ENCODE data around the gene CNN1. TPM values are rescaled to one million over a fixed set of nuclear protein-coding genes. Genes with fewer than 3 reads are reported as not detected.
A peak's percentile ranks its signal among the peaks of the same experiment; 100 is the strongest.

Gene CNN1
- total and polyA plus RNA-seq, 4 experiments from 2014 or later: not detected

DNA sequence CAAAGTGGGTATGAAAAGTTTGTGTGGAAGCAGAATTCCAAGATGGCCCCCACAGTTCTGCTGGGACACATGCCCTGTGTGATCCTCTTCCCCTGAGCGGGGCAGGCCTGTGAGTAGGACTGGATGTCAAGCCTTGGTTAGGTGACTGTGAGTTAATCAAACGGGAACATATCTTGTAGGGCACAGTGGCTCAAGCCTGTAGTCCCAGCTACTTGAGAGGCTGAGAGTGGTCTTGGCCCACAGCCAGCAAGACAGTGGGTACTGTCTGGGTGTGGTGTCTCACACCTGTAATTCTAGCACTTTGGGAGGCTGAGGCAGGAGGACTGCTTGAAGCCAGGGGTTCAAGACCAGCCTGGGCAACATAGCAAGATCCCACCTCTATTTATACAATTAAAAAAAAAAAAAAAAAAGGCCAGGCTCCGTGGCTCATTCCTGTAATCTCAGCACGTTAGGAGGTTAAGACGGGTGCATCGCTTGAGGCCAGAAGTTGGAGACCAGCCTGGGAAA is 39.4 kb upstream of the CNN1 start:
- H3K9me3 Mint-ChIP-seq: no peaks in the 10 kb centered on the region
- H3K36me3 Mint-ChIP-seq: peaks cover 10 to 28% of the 10 kb centered on the region in 2 donors
- ChIA-PET CTCF (ENCODE audit: partially characterized antibody) (interaction anchor here (0.7 kb wide), 1 partner anchor 43 kb away, joined by 3 read pairs; no protein-coding TSS in a partner anchor), POLR2A (ENCODE audit: partially characterized antibody) (no interaction called here)
- H3K4me3 Mint-ChIP-seq: no peak overlapping the region
- no peak overlapping the region for H3K27ac ChIP-seq (ENCODE audit: low read depth, low read length)
- intact Hi-C loops (cut with micrococcal nuclease): no loop called here
- peaks cover 9 to 11% (median 9%) of the 10 kb centered on the region in 4 donors for H3K4me1 Mint-ChIP-seq
- no peak overlapping the region for H3K27ac Mint-ChIP-seq
- H3K27me3 ChIP-seq (ENCODE audit: insufficient read depth, low read length): no peaks in the 10 kb centered on the region
- no peaks in the 10 kb centered on the region for H3K9me3 ChIP-seq (ENCODE audit: control insufficient read depth in 1 of 2, low read length in 2 of 2)
- H3K36me3 ChIP-seq (ENCODE audit: insufficient read depth, low read length): peaks cover 3% of the 10 kb centered on the region
- DNase-seq: no peak
- no peak overlapping the region for H3K4me3 ChIP-seq (ENCODE audit: low read length in 2 of 2)
- no peaks in the 10 kb centered on the region for H3K27me3 Mint-ChIP-seq
- H3K4me1 ChIP-seq (ENCODE audit: insufficient read depth, low read length): peaks cover under 1% of the 10 kb centered on the region

- CTCF ChIA-PET (ENCODE audit: partially characterized antibody): interaction anchor here (0.7 kb wide), 1 partner anchor 43 kb away, joined by 3 read pairs; no protein-coding TSS in a partner anchor
Observed at GRCh38 chr19:11499890-11500420, 38.7 kb upstream of the CNN1 start.

DNA sequence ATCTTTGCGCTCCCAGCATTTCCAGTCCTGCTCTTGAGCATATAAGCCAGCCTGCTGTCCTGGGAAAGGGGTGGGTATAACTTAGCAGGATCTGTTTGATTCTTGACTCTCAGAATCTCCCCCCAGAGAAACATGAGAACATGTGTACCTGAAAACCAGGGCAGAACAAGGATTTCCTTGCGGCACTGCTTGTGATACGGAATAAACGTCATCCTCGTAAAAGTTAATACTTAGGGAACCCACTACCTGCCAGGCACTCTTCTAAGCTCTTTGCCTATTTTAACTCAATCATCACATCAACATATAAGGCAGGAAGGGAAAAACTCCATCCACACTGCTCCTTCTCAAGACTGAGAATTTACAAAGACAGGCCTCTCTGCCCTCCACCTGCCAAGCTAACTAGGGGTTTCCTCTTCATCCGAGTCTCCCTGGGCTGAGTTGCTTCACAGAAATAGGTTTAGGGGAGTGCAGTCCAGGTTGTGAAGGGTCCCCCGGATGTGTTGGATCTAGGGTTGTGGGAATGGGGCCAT is 34.1 kb upstream of the CNN1 start:
- H3K27ac Mint-ChIP-seq: peak overlapping the region; percentile 88 to 94 (median 92)
- H3K4me3 Mint-ChIP-seq: peak overlapping the region; percentile 79 to 94 (median 86)
- peaks cover 6 to 15% of the 10 kb centered on the region in 2 donors for H3K36me3 Mint-ChIP-seq
- Histone ChIP-seq H3K4me3 (ENCODE audit: low read length in 2 of 2) (peak overlapping the region; percentile 59 to 71), H3K27ac (ENCODE audit: low read depth, low read length) (peak overlapping the region; percentile 95), H3K36me3 (ENCODE audit: insufficient read depth, low read length) (no peaks in the 10 kb centered on the region), H3K4me1 (ENCODE audit: insufficient read depth, low read length) (peaks cover 14% of the 10 kb centered on the region), H3K9me3 (ENCODE audit: control insufficient read depth in 1 of 2, low read length in 2 of 2) (no peaks in the 10 kb centered on the region), H3K27me3 (ENCODE audit: insufficient read depth, low read length) (no peaks in the 10 kb centered on the region)
- no peaks in the 10 kb centered on the region for H3K27me3 Mint-ChIP-seq
- intact Hi-C loops (cut with micrococcal nuclease): loop anchor here (1.0 kb wide), 5 partner anchors 22 to 130 kb away; partner anchors contain the start of genes ECSIT, ELOF1, ODAD3 and PRKCSH
- no peak for DNase-seq
- no peaks in the 10 kb centered on the region for H3K9me3 Mint-ChIP-seq
- POLR2A ChIA-PET (ENCODE audit: partially characterized antibody): interaction anchor here (2.5 kb wide), 1 partner anchor 24 kb away, joined by 11 read pairs; the partner anchor contains the start of gene ECSIT
- peaks cover 18 to 28% (median 22%) of the 10 kb centered on the region in 4 donors for H3K4me1 Mint-ChIP-seq
- CTCF ChIA-PET (ENCODE audit: partially characterized antibody): interaction anchor here (1.2 to 1.4 kb wide), 2 partner anchors 22 to 25 kb away, joined by 3 to 7 read pairs; partner anchors contain the start of gene ECSIT

More at GRCh38 chr19:11499890-11500420, 38.7 kb upstream of the CNN1 start:
- Histone ChIP-seq H3K9me3 (ENCODE audit: control insufficient read depth in 1 of 2, low read length in 2 of 2) (no peaks in the 10 kb centered on the region), H3K36me3 (ENCODE audit: insufficient read depth, low read length) (peaks cover 3% of the 10 kb centered on the region), H3K27me3 (ENCODE audit: insufficient read depth, low read length) (no peaks in the 10 kb centered on the region), H3K4me1 (ENCODE audit: insufficient read depth, low read length) (peaks cover 7% of the 10 kb centered on the region), H3K27ac (ENCODE audit: low read depth, low read length) (no peak overlapping the region), H3K4me3 (ENCODE audit: low read length in 2 of 2) (no peak overlapping the region)
- Mint-ChIP-seq H3K27me3 (no peaks in the 10 kb centered on the region), H3K36me3 (peaks cover 10 to 26% of the 10 kb centered on the region in 2 donors), H3K27ac (peak overlapping the region in 2 of 7 donors; percentile 22 to 55), H3K4me3 (no peak overlapping the region), H3K4me1 (peaks cover 15 to 16% (median 16%) of the 10 kb centered on the region in 4 donors), H3K9me3 (no peaks in the 10 kb centered on the region)
- intact Hi-C loops (cut with micrococcal nuclease): no loop called here
- POLR2A ChIA-PET (ENCODE audit: partially characterized antibody): interaction anchor here (0.6 kb wide), 1 partner anchor 123 kb away, joined by 3 read pairs; no protein-coding TSS in a partner anchor
- DNase-seq: no peak

DNA sequence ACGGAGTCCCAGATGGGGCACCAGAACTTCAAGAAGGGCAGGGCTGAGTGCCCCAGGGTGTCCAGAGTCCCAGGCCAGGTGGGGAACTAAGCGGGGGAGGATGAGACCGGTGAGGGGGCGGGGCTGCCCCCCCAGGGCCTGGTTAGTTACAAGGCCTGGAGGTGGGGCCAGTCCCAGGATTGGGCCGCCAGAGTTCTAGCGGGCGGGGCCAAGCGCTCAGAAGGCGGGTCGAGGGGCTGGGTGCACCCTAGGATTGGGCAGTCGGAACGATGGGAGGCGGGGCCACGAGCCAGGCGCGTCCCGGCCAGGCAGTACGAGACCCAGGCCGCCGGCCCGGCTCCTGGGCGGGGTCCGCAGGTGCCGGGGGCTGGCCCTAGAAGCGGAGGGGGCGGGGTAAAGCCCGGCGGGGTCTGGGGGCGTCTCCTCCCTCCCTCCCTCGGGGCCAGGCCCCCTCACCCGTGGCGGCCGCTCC is 33.6 kb upstream of the CNN1 start:
- DNase-seq: peak; percentile 95 to 97 (median 96)
- Mint-ChIP-seq H3K4me1 (peaks cover 15 to 28% (median 18%) of the 10 kb centered on the region in 4 donors), H3K4me3 (peak overlapping the region; percentile 79 to 94 (median 86)), H3K36me3 (peaks cover 2 to 11% of the 10 kb centered on the region in 2 donors), H3K9me3 (no peaks in the 10 kb centered on the region), H3K27ac (peak overlapping the region; percentile 88 to 94 (median 92)), H3K27me3 (no peaks in the 10 kb centered on the region)
- peak overlapping the region; percentile 59 to 71 for H3K4me3 ChIP-seq (ENCODE audit: low read length in 2 of 2)
- H3K4me1 ChIP-seq (ENCODE audit: insufficient read depth, low read length): peaks cover 14% of the 10 kb centered on the region
- ChIA-PET CTCF (ENCODE audit: partially characterized antibody) (interaction anchor here (1.2 to 1.4 kb wide), 2 partner anchors 23 to 24 kb away, joined by 3 to 7 read pairs; partner anchors contain the start of gene ECSIT), POLR2A (ENCODE audit: partially characterized antibody) (interaction anchor here (1.2 to 2.5 kb wide), 2 partner anchors 24 to 54 kb away, joined by 6 to 11 read pairs; partner anchors contain the start of genes ECSIT and ELOF1)
- H3K27me3 ChIP-seq (ENCODE audit: insufficient read depth, low read length): no peaks in the 10 kb centered on the region
- intact Hi-C loops (cut with micrococcal nuclease): loop anchor here (1.0 kb wide), 5 partner anchors 23 to 131 kb away; partner anchors contain the start of genes ECSIT, ELOF1, ODAD3 and PRKCSH
- no peaks in the 10 kb centered on the region for H3K9me3 ChIP-seq (ENCODE audit: control insufficient read depth in 1 of 2, low read length in 2 of 2)
- H3K36me3 ChIP-seq (ENCODE audit: insufficient read depth, low read length): no peaks in the 10 kb centered on the region
- H3K27ac ChIP-seq (ENCODE audit: low read depth, low read length): peak overlapping the region; percentile 95

DNA sequence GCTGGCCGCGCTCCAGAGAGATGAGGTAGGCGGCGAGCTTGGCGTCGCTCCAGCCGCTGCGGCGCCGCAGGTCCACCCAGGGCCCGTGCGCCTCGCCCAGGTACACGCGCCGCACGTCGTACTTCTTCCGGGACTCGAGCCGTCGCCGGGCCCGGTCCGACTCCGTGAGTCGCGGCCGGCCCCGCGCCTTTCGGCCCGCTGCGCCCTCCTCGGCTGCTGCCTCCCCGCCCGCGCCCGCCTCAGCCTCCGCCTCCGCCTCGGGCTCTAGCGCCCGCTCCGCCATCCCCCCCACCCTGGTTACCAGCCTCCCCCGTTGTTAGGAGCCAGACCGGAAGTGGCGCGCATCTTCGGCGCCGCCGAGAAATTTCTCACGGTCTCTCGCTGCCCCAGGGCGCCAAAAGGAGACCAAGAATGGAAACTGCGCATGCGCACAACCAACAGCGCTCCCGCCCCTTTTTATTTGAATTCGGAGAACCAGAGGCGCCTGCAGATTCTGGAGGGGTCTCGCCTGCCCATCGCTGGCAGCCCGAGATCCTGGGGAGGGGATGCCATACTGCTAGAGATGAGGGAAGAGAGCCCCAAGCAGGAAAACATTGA is 33.0 kb upstream of the CNN1 start, which contains the start of gene ZNF653:
Gene ZNF653, minus strand, starts transcription at position 336 of the 597 bp plus-strand sequence. Its CDS starts 53 bp downstream, at position 283.
- intact Hi-C loops (cut with micrococcal nuclease): loop anchor here (1.0 kb wide), 5 partner anchors 23 to 131 kb away; partner anchors contain the start of genes ECSIT, ELOF1, ODAD3 and PRKCSH
- H3K27me3 Mint-ChIP-seq: no peaks in the 10 kb centered on the region
- H3K27ac ChIP-seq (ENCODE audit: low read depth, low read length): peak within 1 kb of the TSS; percentile 95
- peak within 1 kb of the TSS; percentile 86 to 94 (median 91) for H3K4me3 Mint-ChIP-seq
- H3K9me3 Mint-ChIP-seq: no peaks in the 10 kb centered on the region
- H3K9me3 ChIP-seq (ENCODE audit: control insufficient read depth in 1 of 2, low read length in 2 of 2): no peaks in the 10 kb centered on the region
- H3K4me1 Mint-ChIP-seq: peaks cover 13 to 28% (median 17%) of the 10 kb centered on the region in 4 donors
- CTCF ChIA-PET (ENCODE audit: partially characterized antibody): interaction anchor here (1.2 to 1.4 kb wide), 2 partner anchors 23 to 24 kb away, joined by 3 to 7 read pairs; partner anchors contain the start of gene ECSIT
- peaks cover 0 to 12% of the 10 kb centered on the region in 2 donors for H3K36me3 Mint-ChIP-seq
- peak within 1 kb of the TSS; percentile 88 to 98 (median 97) for H3K27ac Mint-ChIP-seq
- POLR2A ChIA-PET (ENCODE audit: partially characterized antibody): interaction anchor here (0.6 to 2.5 kb wide), 6 partner anchors 10 to 1671 kb away, joined by 3 to 11 read pairs (median 4); partner anchors contain the start of genes ECSIT, ELOF1 and SWSAP1
- no peaks in the 10 kb centered on the region for H3K27me3 ChIP-seq (ENCODE audit: insufficient read depth, low read length)
- H3K4me3 ChIP-seq (ENCODE audit: low read length in 2 of 2): peak within 1 kb of the TSS; percentile 59 to 71
- H3K36me3 ChIP-seq (ENCODE audit: insufficient read depth, low read length): no peaks in the 10 kb centered on the region
- peaks cover 14% of the 10 kb centered on the region for H3K4me1 ChIP-seq (ENCODE audit: insufficient read depth, low read length)
- peak; percentile 94 to 96 (median 95) for DNase-seq

DNA sequence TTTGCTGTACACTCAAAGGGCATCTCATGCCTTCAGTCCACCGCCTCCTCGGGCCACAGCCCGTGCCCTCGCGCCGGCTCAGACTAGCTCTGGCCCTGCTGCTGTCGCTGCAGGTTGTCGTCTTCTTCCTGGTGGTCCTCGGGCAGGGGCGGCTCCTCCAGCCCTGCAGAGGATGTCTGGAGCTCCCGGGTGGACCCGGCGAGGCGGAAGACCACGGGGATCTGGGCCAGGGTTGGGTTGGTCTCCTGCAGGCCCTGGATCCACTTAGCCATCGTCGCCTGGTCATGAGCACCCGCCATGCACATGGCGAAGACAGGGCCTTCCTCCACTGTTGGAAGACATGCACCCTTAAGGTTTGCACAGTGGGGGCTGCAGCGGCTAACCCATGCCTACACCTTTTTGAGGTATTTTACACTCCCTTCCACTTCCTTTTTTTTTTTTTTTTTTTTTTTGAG is 32.5 kb upstream of the CNN1 start:
- ChIA-PET POLR2A (ENCODE audit: partially characterized antibody) (interaction anchor here (0.6 to 2.5 kb wide), 6 partner anchors 9 to 1671 kb away, joined by 3 to 11 read pairs (median 4); partner anchors contain the start of genes ECSIT, ELOF1 and SWSAP1), CTCF (ENCODE audit: partially characterized antibody) (no interaction called here)
- Histone ChIP-seq H3K27ac (ENCODE audit: low read depth, low read length) (peak overlapping the region; percentile 95), H3K27me3 (ENCODE audit: insufficient read depth, low read length) (no peaks in the 10 kb centered on the region), H3K36me3 (ENCODE audit: insufficient read depth, low read length) (peaks cover 2% of the 10 kb centered on the region), H3K9me3 (ENCODE audit: control insufficient read depth in 1 of 2, low read length in 2 of 2) (no peaks in the 10 kb centered on the region), H3K4me1 (ENCODE audit: insufficient read depth, low read length) (peaks cover 14% of the 10 kb centered on the region), H3K4me3 (ENCODE audit: low read length in 2 of 2) (peak overlapping the region; percentile 52 to 71)
- intact Hi-C loops (cut with micrococcal nuclease): no loop called here
- H3K36me3 Mint-ChIP-seq: peaks cover 2 to 15% of the 10 kb centered on the region in 2 donors
- H3K9me3 Mint-ChIP-seq: no peaks in the 10 kb centered on the region
- H3K4me1 Mint-ChIP-seq: peaks cover 10 to 24% (median 17%) of the 10 kb centered on the region in 4 donors
- peak overlapping the region; percentile 86 to 94 (median 91) for H3K4me3 Mint-ChIP-seq
- H3K27ac Mint-ChIP-seq: peak overlapping the region in 6 of 7 donors; percentile 66 to 98 (median 97)
- H3K27me3 Mint-ChIP-seq: no peaks in the 10 kb centered on the region
- DNase-seq: no peak

All from CD4-positive, alpha-beta memory T cell (primary cell).